HL-60 (cell line): Measurements from ENCODE around the gene LSM12.
"Not testable (repeated sequence)": the region's sequence is repeated elsewhere in the genome, so short reads cannot be mapped to it uniquely, and the experiment has no call there.

Experiments used
- DNase-seq, 2 experiments: peaks; one replicate each; pipeline ENCODE4 v3.0.0-alpha.2; 2010 to 2020; ENCODE audit warnings: low read depth in 1 of 2, low spot score in 1 of 2
- H3K27ac ChIP-seq: fragments of 250-450 bp; sonication (Bioruptor Pico); replicated peaks from 2 replicates; pipeline ENCODE4 v1.5.1; 2020; ENCODE audit warnings: mild to moderate bottlenecking, moderate library complexity
- H3K27me3 ChIP-seq: fragments of 250-450 bp; sonication (Bioruptor Pico); 2 replicates; pipeline ENCODE4 v1.5.1; 2021; ENCODE audit warnings: mild to moderate bottlenecking, moderate library complexity; ENCODE audit not compliant: insufficient read depth, poor library complexity, severe bottlenecking
- H3K4me3 ChIP-seq: replicated peaks from 2 replicates; pipeline ENCODE4 v1.5.1; 2011; ENCODE audit warnings: mild to moderate bottlenecking, control low read depth, low read length; ENCODE audit not compliant: insufficient read depth
- CTCF ChIP-seq: IDR thresholded peaks from one replicate; pipeline ENCODE4 v1.5.1; 2011; ENCODE audit warnings: low read length, control low read depth, inconsistent platforms; ENCODE audit not compliant: insufficient read depth
- GABPA ChIP-seq: IDR thresholded peaks from 2 replicates; pipeline ENCODE4 v1.6.1; 2012; ENCODE audit warnings: low read depth
- POLR2AphosphoS5 ChIP-seq: IDR thresholded peaks from 2 replicates; pipeline ENCODE4 v1.6.1; 2012; ENCODE audit warnings: low read depth
- REST ChIP-seq: IDR thresholded peaks from 2 replicates; pipeline ENCODE4 v1.6.1; 2012; ENCODE audit warnings: low read depth; ENCODE audit not compliant: insufficient replicate concordance
- SPI1 ChIP-seq: IDR thresholded peaks from 2 replicates; pipeline ENCODE4 v1.6.1; 2012; ENCODE audit warnings: low read depth, mild to moderate bottlenecking, borderline replicate concordance

Gene LSM12

GRCh38 chr17:44049294-44050060, 17.0 kb downstream of the LSM12 start:
- no peak for DNase-seq
- no peaks in the 10 kb centered on the region for H3K27me3 ChIP-seq
- TF ChIP-seq GABPA = no peak
- TF ChIP-seq SPI1 = no peak
- H3K4me3 ChIP-seq = no peak overlapping the region
- H3K27ac ChIP-seq = no peak overlapping the region

- DNase-seq = not testable (repeated sequence)
Measured at GRCh38 chr17:44046893-44047292, 19.6 kb downstream of the LSM12 start.

GRCh38 chr17:44045486-44045885, 21.0 kb downstream of the LSM12 start:
- Histone ChIP-seq H3K4me3 (no peak overlapping the region), H3K27me3 (no peaks in the 10 kb centered on the region), H3K27ac (no peak overlapping the region)
- TF ChIP-seq CTCF = no peak
- no peak for TF ChIP-seq SPI1
- TF ChIP-seq GABPA = no peak
- no peak for TF ChIP-seq REST
- DNase-seq = no peak

More at GRCh38 chr17:44046893-44047292, 19.6 kb downstream of the LSM12 start:
- H3K27ac ChIP-seq, H3K27me3 ChIP-seq, H3K4me3 ChIP-seq: not testable (repeated sequence)

- no peak for DNase-seq
- TF ChIP-seq GABPA (no peak), POLR2AphosphoS5 (no peak), CTCF (no peak), SPI1 (no peak)
- no peak overlapping the region for H3K4me3 ChIP-seq
Measured at GRCh38 chr17:44044071-44044470, 22.4 kb downstream of the LSM12 start.

GRCh38 chr17:44043272-44043696, 23.2 kb downstream of the LSM12 start:
- DNase-seq = peak in 1 of 2 experiments; percentile 47
- no peak for TF ChIP-seq REST
- no peak for TF ChIP-seq CTCF
- no peak for TF ChIP-seq GABPA
- TF ChIP-seq SPI1 = no peak
- TF ChIP-seq POLR2AphosphoS5 = no peak
- no peak overlapping the region for H3K27ac ChIP-seq
- no peaks in the 10 kb centered on the region for H3K27me3 ChIP-seq
- H3K4me3 ChIP-seq = no peak overlapping the region

More at GRCh38 chr17:44044071-44044470, 22.4 kb downstream of the LSM12 start:
- Histone ChIP-seq H3K27ac (no peak overlapping the region), H3K27me3 (no peaks in the 10 kb centered on the region)
